Measurements from ENCODE around the gene MET.

Gene MET

DNA sequence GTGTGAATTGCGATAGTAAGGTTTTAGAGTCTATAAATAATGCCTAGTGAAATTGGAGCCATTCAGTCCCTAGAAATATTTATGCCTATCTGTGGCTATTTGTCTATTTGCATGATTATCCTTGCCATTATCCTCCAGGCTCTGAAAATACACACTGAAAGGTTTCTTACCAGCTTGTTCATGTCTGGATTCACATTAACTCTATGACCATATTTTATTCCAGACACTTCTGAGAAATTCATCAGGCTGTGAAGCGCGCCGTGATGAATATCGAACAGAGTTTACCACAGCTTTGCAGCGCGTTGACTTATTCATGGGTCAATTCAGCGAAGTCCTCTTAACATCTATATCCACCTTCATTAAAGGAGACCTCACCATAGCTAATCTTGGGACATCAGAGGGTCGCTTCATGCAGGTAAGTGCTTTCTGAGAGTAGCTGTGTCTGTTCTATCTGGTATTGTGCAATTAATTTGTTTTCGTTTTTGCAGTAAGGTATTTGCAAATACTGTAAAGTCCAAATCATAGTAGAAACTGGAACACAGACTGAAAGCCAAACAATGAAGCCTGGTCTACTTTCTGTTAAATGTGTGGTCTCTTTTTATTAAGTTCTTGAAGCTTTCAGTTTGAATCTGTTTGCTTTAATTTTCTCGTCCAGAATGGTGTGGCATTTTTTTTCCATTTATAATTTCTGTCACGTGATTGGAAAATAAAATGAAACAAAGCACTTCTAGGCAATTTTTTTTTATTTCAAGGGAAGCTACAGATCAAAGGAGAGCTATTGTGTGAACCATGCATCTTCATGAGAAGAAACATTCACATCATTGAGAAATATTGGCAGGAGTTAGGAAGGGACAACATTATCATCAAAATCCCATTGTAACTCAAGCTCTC lies 59.7 kb downstream of the MET start:
- Histone ChIP-seq H3K4me3 (ENCODE audit: low read depth in 1 of 2, low read length in 2 of 2) (no peak overlapping the region), H3K36me3 (ENCODE audit: insufficient read depth, low read length) (no peaks in the 10 kb centered on the region), H3K9ac (ENCODE audit: low read length) (no peak overlapping the region), H3K4me1 (ENCODE audit: insufficient read depth, low read length) (no peaks in the 10 kb centered on the region), H3K9me3 (ENCODE audit: low read length) (no peaks in the 10 kb centered on the region), H3K27me3 (ENCODE audit: control insufficient read depth in 1 of 2, insufficient read depth in 2 of 2, low read length in 2 of 2) (no peaks in the 10 kb centered on the region), H3K27ac (ENCODE audit: low read depth, low read length) (no peak overlapping the region)

DNA sequence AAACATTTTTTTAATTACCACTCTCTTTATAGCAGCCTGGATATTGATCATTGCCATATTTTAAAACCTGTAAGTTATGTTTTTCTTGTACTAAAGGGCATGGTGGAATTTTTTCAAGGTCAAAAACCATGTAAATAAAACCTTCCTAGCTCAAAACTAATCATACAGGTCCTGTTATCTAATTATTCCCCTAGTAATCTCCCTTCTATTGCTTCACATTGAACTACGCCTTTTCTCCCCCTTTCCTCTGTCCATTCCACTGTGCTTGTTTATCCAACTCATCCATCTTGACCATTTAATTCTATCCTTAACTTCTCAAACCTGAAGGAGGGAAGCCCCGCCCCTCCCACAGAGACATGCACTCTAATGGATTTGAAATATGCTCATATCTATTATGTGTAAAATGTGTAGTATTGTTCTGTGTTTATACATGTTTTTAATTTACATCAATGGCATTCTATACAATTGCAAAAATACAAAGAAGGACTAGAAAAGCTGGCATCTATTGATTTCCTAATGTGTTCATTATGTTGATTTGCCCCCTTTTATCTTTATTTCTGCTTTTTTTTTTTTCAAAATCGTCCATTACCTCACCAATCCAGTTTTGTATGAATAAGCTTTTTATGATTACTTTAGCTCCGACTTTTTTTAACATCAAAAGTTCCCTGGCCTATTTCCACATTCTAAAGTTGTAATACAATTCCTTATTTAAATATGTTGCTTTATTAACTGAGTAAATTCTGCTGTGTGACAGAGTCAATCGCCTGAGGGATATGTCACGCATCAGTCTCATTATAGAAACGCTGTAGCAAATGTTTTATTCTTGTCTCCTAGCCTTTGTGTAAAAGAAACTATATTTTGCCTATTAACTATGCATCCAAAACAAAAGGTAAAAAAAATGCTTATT lies 61.0 kb downstream of the MET start:
- Histone ChIP-seq H3K27ac (ENCODE audit: low read depth, low read length) (no peak overlapping the region), H3K36me3 (ENCODE audit: insufficient read depth, low read length) (no peaks in the 10 kb centered on the region), H3K4me3 (ENCODE audit: low read depth in 1 of 2, low read length in 2 of 2) (no peak overlapping the region), H3K9ac (ENCODE audit: low read length) (no peak overlapping the region), H3K4me1 (ENCODE audit: insufficient read depth, low read length) (no peaks in the 10 kb centered on the region), H3K27me3 (ENCODE audit: control insufficient read depth in 1 of 2, insufficient read depth in 2 of 2, low read length in 2 of 2) (no peaks in the 10 kb centered on the region), H3K9me3 (ENCODE audit: low read length) (no peaks in the 10 kb centered on the region)

DNA sequence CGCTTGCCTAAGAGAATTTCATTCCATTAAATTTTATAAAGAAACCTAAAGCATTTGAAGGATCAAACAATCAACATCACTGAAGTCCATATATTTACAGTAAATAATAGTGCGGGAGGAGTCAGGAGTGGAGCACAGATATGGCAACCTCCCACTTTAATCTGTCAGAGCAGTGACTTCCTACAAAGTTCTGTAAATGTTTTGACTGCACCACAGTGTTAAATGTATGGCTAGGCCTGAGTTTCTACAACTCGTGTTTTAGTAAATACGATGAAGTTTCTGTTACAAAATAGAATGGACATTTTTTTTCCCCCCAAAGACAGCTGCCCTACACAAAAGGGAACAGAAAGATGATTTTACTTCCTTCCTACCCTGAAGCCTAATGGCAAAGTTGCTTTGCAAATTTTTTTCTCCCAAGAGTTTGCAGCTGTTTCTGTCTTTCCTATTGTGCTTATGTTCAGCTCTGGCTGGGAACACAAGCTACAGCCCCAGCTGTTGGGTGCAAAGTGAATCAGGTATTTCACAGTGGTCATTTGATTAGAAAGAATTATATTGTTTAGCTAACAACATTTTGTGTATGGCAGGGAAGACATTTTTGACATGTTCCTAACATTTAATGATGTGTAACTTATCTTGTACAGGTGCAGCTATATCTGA lies 62.1 kb downstream of the MET start:
- Histone ChIP-seq H3K4me3 (ENCODE audit: low read depth in 1 of 2, low read length in 2 of 2) (no peak overlapping the region), H3K27me3 (ENCODE audit: control insufficient read depth in 1 of 2, insufficient read depth in 2 of 2, low read length in 2 of 2) (no peaks in the 10 kb centered on the region), H3K9me3 (ENCODE audit: low read length) (no peaks in the 10 kb centered on the region), H3K9ac (ENCODE audit: low read length) (no peak overlapping the region), H3K4me1 (ENCODE audit: insufficient read depth, low read length) (no peaks in the 10 kb centered on the region), H3K36me3 (ENCODE audit: insufficient read depth, low read length) (no peaks in the 10 kb centered on the region), H3K27ac (ENCODE audit: low read depth, low read length) (no peak overlapping the region)

DNA sequence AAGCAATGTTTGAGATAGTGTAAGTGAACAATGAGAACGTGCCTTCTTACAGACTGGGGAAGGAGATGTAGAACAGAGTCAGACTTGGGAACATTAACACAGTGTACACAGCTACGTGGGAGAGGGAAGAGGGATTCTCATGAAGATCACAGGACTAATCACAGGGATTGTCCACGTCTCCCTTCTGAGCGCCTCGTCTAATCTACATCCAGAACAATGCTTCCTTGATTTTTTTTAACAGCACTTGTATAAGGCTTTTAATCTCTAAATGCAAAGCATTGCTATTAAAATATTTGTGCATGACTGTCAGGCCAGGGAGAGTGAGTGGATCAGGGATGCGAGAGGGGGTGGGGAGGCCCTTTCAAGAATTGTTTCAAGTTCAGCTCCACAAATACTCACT lies 62.7 kb downstream of the MET start:
- Histone ChIP-seq H3K4me3 (ENCODE audit: low read depth in 1 of 2, low read length in 2 of 2) (no peak overlapping the region), H3K27ac (ENCODE audit: low read depth, low read length) (no peak overlapping the region), H3K4me1 (ENCODE audit: insufficient read depth, low read length) (no peaks in the 10 kb centered on the region), H3K36me3 (ENCODE audit: insufficient read depth, low read length) (no peaks in the 10 kb centered on the region), H3K9ac (ENCODE audit: low read length) (no peak overlapping the region), H3K27me3 (ENCODE audit: control insufficient read depth in 1 of 2, insufficient read depth in 2 of 2, low read length in 2 of 2) (no peaks in the 10 kb centered on the region), H3K9me3 (ENCODE audit: low read length) (no peaks in the 10 kb centered on the region)

DNA sequence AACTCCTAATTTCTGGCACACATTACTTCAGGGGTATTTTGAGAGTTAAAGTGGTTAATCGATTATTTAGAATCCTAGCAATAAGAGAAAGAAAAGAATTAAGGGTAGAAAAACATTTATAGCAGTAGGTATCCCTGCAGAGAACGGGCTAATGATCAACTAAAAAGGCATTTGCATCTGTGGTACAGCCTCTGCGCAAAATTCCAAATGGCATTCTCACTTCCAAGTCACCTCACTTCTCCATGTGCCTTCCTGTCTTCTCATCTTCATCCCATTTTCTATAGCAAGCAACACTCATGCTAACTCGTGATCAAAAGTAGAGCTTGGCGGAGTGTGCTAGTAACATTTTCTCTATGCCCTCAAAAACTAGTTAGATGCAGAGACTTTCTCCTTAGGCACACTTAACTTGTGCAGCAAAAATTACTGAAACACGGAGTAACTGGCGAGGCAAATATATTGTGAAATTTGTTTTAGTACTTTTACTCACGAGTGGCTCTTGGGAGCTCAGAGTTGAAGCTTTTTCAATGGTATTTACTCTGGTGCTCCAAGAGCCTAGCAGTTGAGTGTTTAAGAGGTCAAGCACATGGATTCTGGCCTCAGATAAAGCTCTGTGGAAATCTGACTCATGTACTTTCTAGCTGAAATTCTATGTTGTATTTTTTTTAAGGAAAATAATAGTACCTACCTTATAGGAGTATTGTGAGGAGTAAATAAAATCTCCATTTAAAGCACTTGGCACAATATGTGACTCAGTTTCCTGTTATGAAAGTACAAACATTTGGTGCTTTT lies 65.1 kb downstream of the MET start:
- Histone ChIP-seq H3K9me3 (ENCODE audit: low read length) (no peaks in the 10 kb centered on the region), H3K4me3 (ENCODE audit: low read depth in 1 of 2, low read length in 2 of 2) (no peak overlapping the region), H3K27me3 (ENCODE audit: control insufficient read depth in 1 of 2, insufficient read depth in 2 of 2, low read length in 2 of 2) (no peaks in the 10 kb centered on the region), H3K9ac (ENCODE audit: low read length) (no peak overlapping the region), H3K4me1 (ENCODE audit: insufficient read depth, low read length) (no peaks in the 10 kb centered on the region), H3K27ac (ENCODE audit: low read depth, low read length) (no peak overlapping the region), H3K36me3 (ENCODE audit: insufficient read depth, low read length) (no peaks in the 10 kb centered on the region)

DNA sequence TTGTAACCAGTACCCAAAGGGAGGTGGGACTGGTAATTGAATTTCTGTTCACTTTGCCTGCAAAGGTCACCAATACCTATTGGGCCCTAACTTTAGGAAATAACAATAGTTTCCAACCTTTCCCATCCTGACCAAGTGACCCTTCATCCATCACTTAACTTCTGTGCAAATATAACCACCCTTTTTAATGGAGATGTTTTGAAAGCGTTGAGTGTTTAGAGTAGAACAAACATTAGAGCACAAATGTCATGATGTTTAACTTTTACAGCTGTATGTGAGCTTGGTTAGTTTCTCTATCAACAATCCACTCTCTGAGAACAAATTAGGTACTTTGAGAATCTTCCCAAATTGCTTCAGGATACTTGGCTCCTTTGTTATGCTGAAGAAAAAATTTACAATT lies 66.4 kb downstream of the MET start:
- H3K27ac ChIP-seq (ENCODE audit: low read depth, low read length), result no peak overlapping the region
- no peak overlapping the region for H3K4me3 ChIP-seq (ENCODE audit: low read depth in 1 of 2, low read length in 2 of 2)
- no peak overlapping the region for H3K9ac ChIP-seq (ENCODE audit: low read length)
- no peaks in the 10 kb centered on the region for H3K4me1 ChIP-seq (ENCODE audit: insufficient read depth, low read length)
- no peaks in the 10 kb centered on the region for H3K27me3 ChIP-seq (ENCODE audit: control insufficient read depth in 1 of 2, insufficient read depth in 2 of 2, low read length in 2 of 2)
- no peaks in the 10 kb centered on the region for H3K9me3 ChIP-seq (ENCODE audit: low read length)
- no peaks in the 10 kb centered on the region for H3K36me3 ChIP-seq (ENCODE audit: insufficient read depth, low read length)

DNA sequence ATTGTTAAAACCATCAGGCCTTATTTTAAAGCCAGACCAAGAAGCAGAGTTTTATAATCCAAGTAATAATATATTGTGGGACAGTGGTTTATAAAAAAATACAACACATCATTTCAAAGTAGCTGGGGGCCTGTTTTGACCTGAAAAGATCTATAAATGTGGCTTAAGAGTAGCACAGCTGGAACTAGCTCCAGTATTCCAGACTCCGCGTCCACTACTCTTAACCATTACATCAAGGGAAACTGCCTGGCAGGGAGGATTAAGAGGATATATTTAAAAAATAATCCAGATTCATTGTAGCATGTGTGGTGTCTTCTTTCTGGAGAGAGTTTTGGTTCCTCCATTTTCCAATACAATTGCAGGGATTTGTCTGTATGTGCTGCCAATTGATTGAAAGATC lies 67.3 kb downstream of the MET start:
- Histone ChIP-seq H3K4me3 (ENCODE audit: low read depth in 1 of 2, low read length in 2 of 2) (no peak overlapping the region), H3K36me3 (ENCODE audit: insufficient read depth, low read length) (no peaks in the 10 kb centered on the region), H3K4me1 (ENCODE audit: insufficient read depth, low read length) (no peaks in the 10 kb centered on the region), H3K9me3 (ENCODE audit: low read length) (no peaks in the 10 kb centered on the region), H3K27me3 (ENCODE audit: control insufficient read depth in 1 of 2, insufficient read depth in 2 of 2, low read length in 2 of 2) (no peaks in the 10 kb centered on the region), H3K27ac (ENCODE audit: low read depth, low read length) (no peak overlapping the region), H3K9ac (ENCODE audit: low read length) (no peak overlapping the region)

DNA sequence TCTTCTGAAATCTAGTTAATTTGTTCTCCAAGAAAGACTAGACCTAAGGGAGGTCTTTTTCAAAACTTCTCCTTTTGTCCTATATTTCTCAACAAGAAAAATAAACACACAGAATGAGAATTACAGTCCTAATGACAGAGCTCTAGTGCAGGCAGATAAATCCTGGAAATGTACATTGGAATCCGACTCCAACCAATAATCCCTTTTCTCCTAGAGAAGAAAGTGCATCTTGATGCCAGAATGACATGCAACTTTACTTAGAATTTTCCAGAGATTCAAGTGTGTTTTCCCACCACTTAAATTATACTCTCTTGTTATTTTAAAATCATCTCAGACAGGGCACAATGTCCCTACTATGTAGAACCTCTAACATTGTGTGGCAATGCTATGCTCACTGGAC lies 68.2 kb downstream of the MET start:
- Histone ChIP-seq H3K9ac (ENCODE audit: low read length) (no peak overlapping the region), H3K4me1 (ENCODE audit: insufficient read depth, low read length) (no peaks in the 10 kb centered on the region), H3K4me3 (ENCODE audit: low read depth in 1 of 2, low read length in 2 of 2) (no peak overlapping the region), H3K27me3 (ENCODE audit: control insufficient read depth in 1 of 2, insufficient read depth in 2 of 2, low read length in 2 of 2) (no peaks in the 10 kb centered on the region), H3K9me3 (ENCODE audit: low read length) (no peaks in the 10 kb centered on the region), H3K27ac (ENCODE audit: low read depth, low read length) (no peak overlapping the region), H3K36me3 (ENCODE audit: insufficient read depth, low read length) (no peaks in the 10 kb centered on the region)

DNA sequence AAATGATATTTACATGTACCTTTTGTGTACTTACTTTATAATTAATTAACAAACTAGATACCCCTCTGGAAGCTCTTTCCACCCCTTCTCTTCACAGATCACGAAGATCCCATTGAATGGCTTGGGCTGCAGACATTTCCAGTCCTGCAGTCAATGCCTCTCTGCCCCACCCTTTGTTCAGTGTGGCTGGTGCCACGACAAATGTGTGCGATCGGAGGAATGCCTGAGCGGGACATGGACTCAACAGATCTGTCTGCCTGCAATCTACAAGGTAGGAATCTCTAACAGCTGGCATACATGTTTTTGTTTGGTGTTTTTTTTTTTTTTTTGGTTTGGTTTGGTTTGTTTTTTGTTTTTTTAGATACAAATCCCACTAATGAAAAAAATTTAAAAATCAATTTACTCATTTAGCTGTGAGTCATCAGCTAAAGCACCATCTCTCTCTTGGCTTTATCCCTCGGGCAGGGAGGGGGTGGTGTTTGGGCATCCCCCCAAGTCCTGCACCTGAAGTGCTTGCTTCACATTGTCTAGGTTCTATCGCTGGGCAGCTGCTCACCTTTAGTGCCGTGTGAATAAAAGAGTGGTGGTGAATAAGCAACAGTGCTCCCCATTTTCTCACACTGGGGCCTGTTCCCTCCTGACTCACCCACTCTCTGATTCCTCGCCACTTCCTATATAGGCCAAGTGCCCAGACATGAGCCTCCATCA lies 68.9 kb downstream of the MET start:
- no peaks in the 10 kb centered on the region for H3K27me3 ChIP-seq (ENCODE audit: control insufficient read depth in 1 of 2, insufficient read depth in 2 of 2, low read length in 2 of 2)
- H3K27ac ChIP-seq (ENCODE audit: low read depth, low read length), result no peak overlapping the region
- no peak overlapping the region for H3K4me3 ChIP-seq (ENCODE audit: low read depth in 1 of 2, low read length in 2 of 2)
- no peak overlapping the region for H3K9ac ChIP-seq (ENCODE audit: low read length)
- H3K36me3 ChIP-seq (ENCODE audit: insufficient read depth, low read length), result no peaks in the 10 kb centered on the region
- no peaks in the 10 kb centered on the region for H3K9me3 ChIP-seq (ENCODE audit: low read length)
- no peaks in the 10 kb centered on the region for H3K4me1 ChIP-seq (ENCODE audit: insufficient read depth, low read length)

DNA sequence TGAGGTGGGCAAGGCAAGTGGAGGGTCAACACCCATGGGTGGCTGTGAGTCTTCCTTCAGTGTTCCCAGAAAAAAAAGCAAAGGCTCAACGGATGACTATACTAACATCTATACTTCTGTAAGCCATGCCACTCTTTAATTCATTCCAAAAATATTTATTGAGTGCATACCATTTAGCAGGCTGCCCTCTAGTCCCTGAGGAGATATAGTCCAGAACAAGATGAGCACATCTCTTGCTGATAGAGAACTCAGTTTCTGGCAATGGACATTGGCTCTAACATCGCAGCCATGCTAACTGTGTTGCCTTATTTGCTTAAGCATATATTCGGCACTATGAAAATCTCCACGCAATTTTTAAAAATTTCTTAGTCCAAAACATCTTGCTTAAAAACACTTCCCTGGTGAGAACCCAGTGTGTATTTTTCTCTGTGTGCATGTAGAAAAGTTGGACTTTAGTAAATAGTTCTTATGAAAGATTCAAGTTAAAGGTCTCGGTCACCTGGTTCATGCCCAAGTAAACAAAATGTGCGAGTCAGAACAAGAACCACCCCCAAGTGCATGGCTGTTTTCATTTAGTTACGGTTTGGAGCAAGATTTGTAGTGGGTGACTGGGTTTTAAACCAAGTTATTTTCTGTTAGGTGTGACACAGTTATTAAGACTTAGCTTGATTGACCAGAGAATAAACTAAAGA lies 69.8 kb downstream of the MET start:
- Histone ChIP-seq H3K9me3 (ENCODE audit: low read length) (no peaks in the 10 kb centered on the region), H3K4me1 (ENCODE audit: insufficient read depth, low read length) (no peaks in the 10 kb centered on the region), H3K9ac (ENCODE audit: low read length) (no peak overlapping the region), H3K27me3 (ENCODE audit: control insufficient read depth in 1 of 2, insufficient read depth in 2 of 2, low read length in 2 of 2) (no peaks in the 10 kb centered on the region), H3K36me3 (ENCODE audit: insufficient read depth, low read length) (no peaks in the 10 kb centered on the region), H3K27ac (ENCODE audit: low read depth, low read length) (no peak overlapping the region), H3K4me3 (ENCODE audit: low read depth in 1 of 2, low read length in 2 of 2) (no peak overlapping the region)
